ENCODE results near the gene ABI3BP. TPM values are rescaled to one million over a fixed set of nuclear protein-coding genes. Genes with fewer than 3 reads are reported as not detected.

ABI3BP gene
- total RNA-seq, 1 experiment from 2014 or later: 0.74 TPM

DNA sequence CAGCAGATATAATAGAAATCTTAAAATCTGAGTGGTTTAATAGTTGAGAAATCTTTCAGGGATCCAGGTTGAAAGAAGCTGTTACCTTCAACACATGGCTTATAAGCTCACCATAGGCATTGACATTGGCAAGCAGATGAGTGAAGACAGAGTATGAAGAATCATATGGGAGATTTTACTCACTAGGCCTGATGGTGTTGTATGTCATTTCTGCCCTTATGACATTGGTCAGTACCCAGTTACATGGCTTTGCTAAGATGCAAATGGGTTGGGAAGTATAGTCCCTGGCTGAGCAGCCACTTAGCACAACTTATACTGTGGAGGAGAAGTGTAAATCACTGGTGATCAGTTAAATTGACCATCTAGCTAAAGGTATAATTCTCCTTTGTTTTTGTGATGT lies 278.0 kb downstream of the ABI3BP start:
- H3K9me3 Mint-ChIP-seq: no peaks in the 10 kb centered on the region
- TF ChIP-seq, protein P1, sequence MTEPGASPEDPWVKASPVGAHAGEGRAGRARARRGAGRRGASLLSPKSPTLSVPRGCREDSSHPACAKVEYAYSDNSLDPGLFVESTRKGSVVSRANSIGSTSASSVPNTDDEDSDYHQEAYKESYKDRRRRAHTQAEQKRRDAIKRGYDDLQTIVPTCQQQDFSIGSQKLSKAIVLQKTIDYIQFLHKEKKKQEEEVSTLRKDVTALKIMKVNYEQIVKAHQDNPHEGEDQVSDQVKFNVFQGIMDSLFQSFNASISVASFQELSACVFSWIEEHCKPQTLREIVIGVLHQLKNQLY (CRISPR knock-in tag; IDR thresholded peaks at IDR 0.05): no peak
- no peak for TF ChIP-seq JAZF1 (CRISPR knock-in tag; IDR thresholded peaks at IDR 0.05)
- TF ChIP-seq, protein P2, sequence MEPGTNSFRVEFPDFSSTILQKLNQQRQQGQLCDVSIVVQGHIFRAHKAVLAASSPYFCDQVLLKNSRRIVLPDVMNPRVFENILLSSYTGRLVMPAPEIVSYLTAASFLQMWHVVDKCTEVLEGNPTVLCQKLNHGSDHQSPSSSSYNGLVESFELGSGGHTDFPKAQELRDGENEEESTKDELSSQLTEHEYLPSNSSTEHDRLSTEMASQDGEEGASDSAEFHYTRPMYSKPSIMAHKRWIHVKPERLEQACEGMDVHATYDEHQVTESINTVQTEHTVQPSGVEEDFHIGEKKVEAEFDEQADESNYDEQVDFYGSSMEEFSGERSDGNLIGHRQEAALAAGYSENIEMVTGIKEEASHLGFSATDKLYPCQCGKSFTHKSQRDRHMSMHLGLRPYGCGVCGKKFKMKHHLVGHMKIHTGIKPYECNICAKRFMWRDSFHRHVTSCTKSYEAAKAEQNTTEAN (CRISPR knock-in tag; IDR thresholded peaks at IDR 0.05): no peak
- TF ChIP-seq TEAD4 (CRISPR knock-in tag; IDR thresholded peaks at IDR 0.05): no peak
- TF ChIP-seq, protein P3, sequence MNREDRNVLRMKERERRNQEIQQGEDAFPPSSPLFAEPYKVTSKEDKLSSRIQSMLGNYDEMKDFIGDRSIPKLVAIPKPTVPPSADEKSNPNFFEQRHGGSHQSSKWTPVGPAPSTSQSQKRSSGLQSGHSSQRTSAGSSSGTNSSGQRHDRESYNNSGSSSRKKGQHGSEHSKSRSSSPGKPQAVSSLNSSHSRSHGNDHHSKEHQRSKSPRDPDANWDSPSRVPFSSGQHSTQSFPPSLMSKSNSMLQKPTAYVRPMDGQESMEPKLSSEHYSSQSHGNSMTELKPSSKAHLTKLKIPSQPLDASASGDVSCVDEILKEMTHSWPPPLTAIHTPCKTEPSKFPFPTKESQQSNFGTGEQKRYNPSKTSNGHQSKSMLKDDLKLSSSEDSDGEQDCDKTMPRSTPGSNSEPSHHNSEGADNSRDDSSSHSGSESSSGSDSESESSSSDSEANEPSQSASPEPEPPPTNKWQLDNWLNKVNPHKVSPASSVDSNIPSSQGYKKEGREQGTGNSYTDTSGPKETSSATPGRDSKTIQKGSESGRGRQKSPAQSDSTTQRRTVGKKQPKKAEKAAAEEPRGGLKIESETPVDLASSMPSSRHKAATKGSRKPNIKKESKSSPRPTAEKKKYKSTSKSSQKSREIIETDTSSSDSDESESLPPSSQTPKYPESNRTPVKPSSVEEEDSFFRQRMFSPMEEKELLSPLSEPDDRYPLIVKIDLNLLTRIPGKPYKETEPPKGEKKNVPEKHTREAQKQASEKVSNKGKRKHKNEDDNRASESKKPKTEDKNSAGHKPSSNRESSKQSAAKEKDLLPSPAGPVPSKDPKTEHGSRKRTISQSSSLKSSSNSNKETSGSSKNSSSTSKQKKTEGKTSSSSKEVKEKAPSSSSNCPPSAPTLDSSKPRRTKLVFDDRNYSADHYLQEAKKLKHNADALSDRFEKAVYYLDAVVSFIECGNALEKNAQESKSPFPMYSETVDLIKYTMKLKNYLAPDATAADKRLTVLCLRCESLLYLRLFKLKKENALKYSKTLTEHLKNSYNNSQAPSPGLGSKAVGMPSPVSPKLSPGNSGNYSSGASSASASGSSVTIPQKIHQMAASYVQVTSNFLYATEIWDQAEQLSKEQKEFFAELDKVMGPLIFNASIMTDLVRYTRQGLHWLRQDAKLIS (CRISPR knock-in tag; IDR thresholded peaks at IDR 0.05; ENCODE audit: borderline replicate concordance): no peak
- TF ChIP-seq, protein P4, sequence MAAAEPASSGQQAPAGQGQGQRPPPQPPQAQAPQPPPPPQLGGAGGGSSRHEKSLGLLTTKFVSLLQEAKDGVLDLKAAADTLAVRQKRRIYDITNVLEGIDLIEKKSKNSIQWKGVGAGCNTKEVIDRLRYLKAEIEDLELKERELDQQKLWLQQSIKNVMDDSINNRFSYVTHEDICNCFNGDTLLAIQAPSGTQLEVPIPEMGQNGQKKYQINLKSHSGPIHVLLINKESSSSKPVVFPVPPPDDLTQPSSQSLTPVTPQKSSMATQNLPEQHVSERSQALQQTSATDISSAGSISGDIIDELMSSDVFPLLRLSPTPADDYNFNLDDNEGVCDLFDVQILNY (CRISPR knock-in tag; IDR thresholded peaks at IDR 0.05): no peak
- TF ChIP-seq, protein P5, sequence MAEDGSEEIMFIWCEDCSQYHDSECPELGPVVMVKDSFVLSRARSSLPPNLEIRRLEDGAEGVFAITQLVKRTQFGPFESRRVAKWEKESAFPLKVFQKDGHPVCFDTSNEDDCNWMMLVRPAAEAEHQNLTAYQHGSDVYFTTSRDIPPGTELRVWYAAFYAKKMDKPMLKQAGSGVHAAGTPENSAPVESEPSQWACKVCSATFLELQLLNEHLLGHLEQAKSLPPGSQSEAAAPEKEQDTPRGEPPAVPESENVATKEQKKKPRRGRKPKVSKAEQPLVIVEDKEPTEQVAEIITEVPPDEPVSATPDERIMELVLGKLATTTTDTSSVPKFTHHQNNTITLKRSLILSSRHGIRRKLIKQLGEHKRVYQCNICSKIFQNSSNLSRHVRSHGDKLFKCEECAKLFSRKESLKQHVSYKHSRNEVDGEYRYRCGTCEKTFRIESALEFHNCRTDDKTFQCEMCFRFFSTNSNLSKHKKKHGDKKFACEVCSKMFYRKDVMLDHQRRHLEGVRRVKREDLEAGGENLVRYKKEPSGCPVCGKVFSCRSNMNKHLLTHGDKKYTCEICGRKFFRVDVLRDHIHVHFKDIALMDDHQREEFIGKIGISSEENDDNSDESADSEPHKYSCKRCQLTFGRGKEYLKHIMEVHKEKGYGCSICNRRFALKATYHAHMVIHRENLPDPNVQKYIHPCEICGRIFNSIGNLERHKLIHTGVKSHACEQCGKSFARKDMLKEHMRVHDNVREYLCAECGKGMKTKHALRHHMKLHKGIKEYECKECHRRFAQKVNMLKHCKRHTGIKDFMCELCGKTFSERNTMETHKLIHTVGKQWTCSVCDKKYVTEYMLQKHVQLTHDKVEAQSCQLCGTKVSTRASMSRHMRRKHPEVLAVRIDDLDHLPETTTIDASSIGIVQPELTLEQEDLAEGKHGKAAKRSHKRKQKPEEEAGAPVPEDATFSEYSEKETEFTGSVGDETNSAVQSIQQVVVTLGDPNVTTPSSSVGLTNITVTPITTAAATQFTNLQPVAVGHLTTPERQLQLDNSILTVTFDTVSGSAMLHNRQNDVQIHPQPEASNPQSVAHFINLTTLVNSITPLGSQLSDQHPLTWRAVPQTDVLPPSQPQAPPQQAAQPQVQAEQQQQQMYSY (CRISPR knock-in tag; IDR thresholded peaks at IDR 0.05): no peak
- no peak for TF ChIP-seq GABPB1 (CRISPR knock-in tag; IDR thresholded peaks at IDR 0.05)
- TF ChIP-seq, protein P6, sequence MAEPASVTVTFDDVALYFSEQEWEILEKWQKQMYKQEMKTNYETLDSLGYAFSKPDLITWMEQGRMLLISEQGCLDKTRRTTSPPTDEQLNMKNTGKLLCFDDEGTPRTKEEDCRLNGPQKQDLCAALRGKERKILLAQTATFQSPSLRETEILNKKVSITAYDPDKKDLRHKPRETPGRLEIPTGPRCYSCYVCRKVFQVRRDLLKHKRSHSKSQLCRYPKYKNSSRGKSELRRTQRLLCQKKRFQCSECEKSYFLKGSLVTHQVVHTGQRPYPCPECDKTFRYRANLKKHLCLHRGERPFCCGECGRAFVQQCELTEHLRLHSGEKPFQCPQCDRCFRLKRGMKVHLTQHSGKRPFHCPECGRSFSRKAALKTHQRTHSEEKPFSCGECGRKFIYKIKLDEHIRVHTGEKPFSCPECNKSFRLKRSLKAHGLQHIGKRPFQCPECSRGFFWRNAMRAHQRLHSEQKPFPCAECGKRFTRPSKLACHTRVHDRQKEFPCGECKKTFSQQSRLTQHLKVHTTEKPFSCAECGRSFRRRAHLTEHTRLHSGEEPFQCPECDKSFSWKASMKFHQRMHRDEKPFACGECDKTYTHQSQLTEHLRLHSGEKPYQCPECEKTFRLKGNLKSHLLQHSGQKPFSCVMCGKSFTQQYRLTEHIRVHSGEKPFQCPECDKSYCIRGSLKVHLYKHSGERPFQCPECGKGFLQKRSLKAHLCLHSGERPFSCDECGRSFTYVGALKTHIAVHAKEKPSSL (CRISPR knock-in tag; conservative IDR thresholded peaks at IDR 0.05): no peak
- no peak for TF ChIP-seq FOXP1 (CRISPR knock-in tag; IDR thresholded peaks at IDR 0.05; ENCODE audit: borderline replicate concordance)
- no peak for TF ChIP-seq TCF7 (CRISPR knock-in tag; IDR thresholded peaks at IDR 0.05; ENCODE audit: low read depth)
- TF ChIP-seq, protein P7, sequence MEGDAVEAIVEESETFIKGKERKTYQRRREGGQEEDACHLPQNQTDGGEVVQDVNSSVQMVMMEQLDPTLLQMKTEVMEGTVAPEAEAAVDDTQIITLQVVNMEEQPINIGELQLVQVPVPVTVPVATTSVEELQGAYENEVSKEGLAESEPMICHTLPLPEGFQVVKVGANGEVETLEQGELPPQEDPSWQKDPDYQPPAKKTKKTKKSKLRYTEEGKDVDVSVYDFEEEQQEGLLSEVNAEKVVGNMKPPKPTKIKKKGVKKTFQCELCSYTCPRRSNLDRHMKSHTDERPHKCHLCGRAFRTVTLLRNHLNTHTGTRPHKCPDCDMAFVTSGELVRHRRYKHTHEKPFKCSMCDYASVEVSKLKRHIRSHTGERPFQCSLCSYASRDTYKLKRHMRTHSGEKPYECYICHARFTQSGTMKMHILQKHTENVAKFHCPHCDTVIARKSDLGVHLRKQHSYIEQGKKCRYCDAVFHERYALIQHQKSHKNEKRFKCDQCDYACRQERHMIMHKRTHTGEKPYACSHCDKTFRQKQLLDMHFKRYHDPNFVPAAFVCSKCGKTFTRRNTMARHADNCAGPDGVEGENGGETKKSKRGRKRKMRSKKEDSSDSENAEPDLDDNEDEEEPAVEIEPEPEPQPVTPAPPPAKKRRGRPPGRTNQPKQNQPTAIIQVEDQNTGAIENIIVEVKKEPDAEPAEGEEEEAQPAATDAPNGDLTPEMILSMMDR (IDR thresholded peaks at IDR 0.05): no peak
- TF ChIP-seq, protein P8, sequence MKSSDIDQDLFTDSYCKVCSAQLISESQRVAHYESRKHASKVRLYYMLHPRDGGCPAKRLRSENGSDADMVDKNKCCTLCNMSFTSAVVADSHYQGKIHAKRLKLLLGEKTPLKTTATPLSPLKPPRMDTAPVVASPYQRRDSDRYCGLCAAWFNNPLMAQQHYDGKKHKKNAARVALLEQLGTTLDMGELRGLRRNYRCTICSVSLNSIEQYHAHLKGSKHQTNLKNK (CRISPR knock-in tag; IDR thresholded peaks at IDR 0.05): no peak
- TF ChIP-seq, protein P9, sequence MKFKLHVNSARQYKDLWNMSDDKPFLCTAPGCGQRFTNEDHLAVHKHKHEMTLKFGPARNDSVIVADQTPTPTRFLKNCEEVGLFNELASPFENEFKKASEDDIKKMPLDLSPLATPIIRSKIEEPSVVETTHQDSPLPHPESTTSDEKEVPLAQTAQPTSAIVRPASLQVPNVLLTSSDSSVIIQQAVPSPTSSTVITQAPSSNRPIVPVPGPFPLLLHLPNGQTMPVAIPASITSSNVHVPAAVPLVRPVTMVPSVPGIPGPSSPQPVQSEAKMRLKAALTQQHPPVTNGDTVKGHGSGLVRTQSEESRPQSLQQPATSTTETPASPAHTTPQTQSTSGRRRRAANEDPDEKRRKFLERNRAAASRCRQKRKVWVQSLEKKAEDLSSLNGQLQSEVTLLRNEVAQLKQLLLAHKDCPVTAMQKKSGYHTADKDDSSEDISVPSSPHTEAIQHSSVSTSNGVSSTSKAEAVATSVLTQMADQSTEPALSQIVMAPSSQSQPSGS (CRISPR knock-in tag; IDR thresholded peaks at IDR 0.05; ENCODE audit: borderline replicate concordance, low read depth): no peak
- TF ChIP-seq CBFB (CRISPR knock-in tag; IDR thresholded peaks at IDR 0.05; ENCODE audit: low read depth): no peak
- no peak overlapping the region for H3K27ac Mint-ChIP-seq
- DNase-seq (ENCODE audit: low spot score): no peak
- H3K27me3 Mint-ChIP-seq (ENCODE audit: low read depth): no peaks in the 10 kb centered on the region
- H3K4me1 Mint-ChIP-seq: peaks cover 29% of the 10 kb centered on the region
- peaks cover 55% of the 10 kb centered on the region for H3K36me3 Mint-ChIP-seq
- ATAC-seq: no peak
- H3K4me3 Mint-ChIP-seq: no peak overlapping the region
- CTCF ChIA-PET: no interaction called here
- POLR2A ChIA-PET: no interaction called here
